GM12864 (cell line): ENCODE data around the gene CEACAM19.

Experiments used
- DNase-seq: peaks from one replicate; pipeline ENCODE4 v3.0.0-alpha.2; 2011; ENCODE audit warnings: low read depth
- H3K4me3 ChIP-seq: 2 replicates; pipeline ENCODE4 v1.5.1; 2011; ENCODE audit warnings: mild to moderate bottlenecking, low read depth, low read length, control low read depth
- CTCF ChIP-seq: IDR thresholded peaks from 2 replicates; pipeline ENCODE4 v1.5.1; 2011; ENCODE audit warnings: low read depth, mild to moderate bottlenecking, moderate library complexity, low read length, control low read depth, inconsistent platforms; ENCODE audit errors: missing control alignments

Gene CEACAM19

GRCh38 chr19:44723952-44724319 is 52.7 kb downstream of the CEACAM19 start:
- no peak for DNase-seq
- no peak overlapping the region for H3K4me3 ChIP-seq
- peak; percentile 100 for TF ChIP-seq CTCF

DNA sequence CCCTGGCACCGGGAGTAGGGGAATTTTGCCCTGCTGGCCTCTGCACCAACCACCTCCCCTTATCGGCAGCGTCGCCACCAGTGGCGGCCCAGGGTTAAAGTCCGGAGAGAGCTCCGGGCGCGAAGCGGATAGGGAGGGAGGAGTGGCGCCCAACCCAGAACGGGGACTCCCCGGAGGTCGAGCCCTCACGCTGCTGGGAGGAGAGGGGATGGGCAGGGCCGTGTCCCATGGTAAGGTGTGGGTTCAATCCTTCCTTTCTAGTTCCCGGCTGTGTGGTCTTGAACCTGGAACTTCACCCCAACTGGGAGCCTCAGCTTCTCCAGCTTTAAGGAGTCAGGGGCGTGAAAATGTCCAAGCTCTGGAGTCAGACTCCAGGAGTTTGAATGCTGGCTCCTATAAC is 54.0 kb downstream of the CEACAM19 start:
- DNase-seq, result no peak
- no peak overlapping the region for H3K4me3 ChIP-seq

DNA sequence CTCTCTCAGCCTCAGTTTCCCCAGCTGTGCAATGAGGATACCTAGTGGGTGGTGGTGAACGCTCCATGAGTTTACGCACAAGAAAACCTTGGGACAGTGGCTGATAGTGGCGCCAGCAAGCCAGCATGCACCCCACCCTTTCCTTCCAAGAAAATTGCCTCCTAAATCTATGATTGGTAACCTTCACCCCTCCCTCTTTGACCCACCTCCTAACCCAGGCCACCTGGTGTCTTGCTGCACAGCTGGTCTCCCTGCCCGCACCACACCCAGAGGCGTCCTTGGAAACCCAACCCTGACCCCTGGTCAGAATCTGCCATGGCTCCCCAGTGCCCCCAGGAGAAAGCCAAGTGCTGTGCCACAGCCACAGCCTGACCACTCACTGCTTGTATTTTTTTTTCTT is 54.4 kb downstream of the CEACAM19 start:
- no peak for TF ChIP-seq CTCF

More for the DNA sequence above, 54.0 kb downstream of the CEACAM19 start:
- TF ChIP-seq CTCF, result no peak

GRCh38 chr19:44726465-44726864 is 55.2 kb downstream of the CEACAM19 start:
- no peak for TF ChIP-seq CTCF
- H3K4me3 ChIP-seq, result no peak overlapping the region
- DNase-seq, result no peak

More for the DNA sequence above, 54.4 kb downstream of the CEACAM19 start:
- H3K4me3 ChIP-seq, result no peak overlapping the region
- DNase-seq, result no peak

GRCh38 chr19:44728178-44728577 is 56.9 kb downstream of the CEACAM19 start:
- no peak for TF ChIP-seq CTCF
- DNase-seq, result no peak
- H3K4me3 ChIP-seq, result no peak overlapping the region

DNA sequence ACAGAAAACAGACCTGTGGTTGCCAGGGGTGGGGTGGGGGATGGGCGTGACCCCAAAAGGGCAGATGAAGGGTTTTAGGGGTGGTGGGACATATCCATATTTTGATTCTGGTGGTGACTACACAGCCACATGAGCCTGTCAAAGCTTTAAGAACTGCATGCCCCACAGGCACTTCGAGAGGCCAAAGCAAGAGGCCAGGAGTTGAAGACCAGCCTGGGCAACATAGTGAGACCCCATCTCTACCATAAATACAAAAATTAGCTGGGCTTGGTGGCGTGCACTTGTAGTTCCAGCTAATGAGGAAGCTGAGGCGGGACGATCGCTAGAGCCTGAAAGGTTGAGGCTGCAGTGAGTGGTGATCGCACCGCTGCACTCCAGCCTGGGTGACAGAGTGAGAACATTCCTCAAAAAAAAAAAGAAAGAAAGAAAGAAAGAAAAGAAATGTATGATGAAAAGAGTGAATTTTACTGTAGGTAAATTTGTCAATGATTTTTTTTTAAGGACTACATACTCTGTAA is 58.3 kb downstream of the CEACAM19 start:
- no peak for TF ChIP-seq CTCF
- no peak for DNase-seq
- H3K4me3 ChIP-seq, result no peak overlapping the region

DNA sequence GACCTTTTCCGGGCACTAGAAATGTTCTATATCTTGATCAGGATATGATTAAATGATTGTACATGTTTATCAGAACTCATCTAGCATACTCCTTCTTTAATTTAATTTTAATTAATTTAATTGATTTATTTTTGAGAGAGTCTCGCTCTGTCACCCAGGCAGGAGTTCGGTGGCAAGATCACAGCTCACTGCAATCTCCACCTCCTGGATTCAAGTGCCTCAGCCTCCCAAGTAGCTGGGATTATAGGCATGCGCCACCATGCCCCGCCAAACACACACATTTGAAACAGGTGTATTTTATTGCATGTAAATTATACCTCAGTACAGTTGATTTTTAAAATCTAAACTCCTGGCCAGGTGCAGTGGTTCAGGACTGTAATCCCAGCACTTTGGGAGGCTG is 59.8 kb downstream of the CEACAM19 start:
- no peak for TF ChIP-seq CTCF
- no peak for DNase-seq
- no peak overlapping the region for H3K4me3 ChIP-seq
